GM23338 (cell line): ENCODE measurements around the gene KIAA1328. TPM values are rescaled to one million over a fixed set of nuclear protein-coding genes. Genes with fewer than 3 reads are reported as not detected.

Experiments
- CREB1 ChIP-seq: fragments of 250-450 bp; sonication (Bioruptor Pico); IDR thresholded peaks from 2 replicates; pipeline ENCODE4 v1.5.0; 2020; ENCODE audit warnings: low read depth, mild to moderate bottlenecking, moderate library complexity
- EZH2 ChIP-seq: fragments of 200-600 bp; sonication (generic); IDR thresholded peaks from one replicate; pipeline ENCODE4 v1.8.0; 2017; ENCODE audit warnings: antibody characterized with exemption, mild to moderate bottlenecking, low read depth; ENCODE audit not compliant: unreplicated experiment
- NANOG ChIP-seq: IDR thresholded peaks from 2 replicates; pipeline ENCODE4 v1.6.1; 2016; ENCODE audit warnings: antibody characterized with exemption, borderline replicate concordance
- POLR2AphosphoS5 ChIP-seq: IDR thresholded peaks from 2 replicates; pipeline ENCODE4 v1.6.1; 2016; ENCODE audit warnings: antibody characterized with exemption, low read depth
- REST ChIP-seq: IDR thresholded peaks from one replicate; pipeline ENCODE4 v1.6.1; 2018; ENCODE audit warnings: antibody characterized with exemption; ENCODE audit not compliant: unreplicated experiment
- ZNF114 ChIP-seq: fragments of 250-450 bp; sonication (Bioruptor Pico); IDR thresholded peaks from 2 replicates; pipeline ENCODE4 v1.5.0; 2020; ENCODE audit warnings: mild to moderate bottlenecking, moderate library complexity
- ZNF331 ChIP-seq: fragments of 250-450 bp; sonication (Bioruptor Pico); IDR thresholded peaks from 2 replicates; pipeline ENCODE4 v1.5.0; 2020; ENCODE audit warnings: low read depth, mild to moderate bottlenecking, moderate library complexity
- ZNF462 ChIP-seq: fragments of 250-450 bp; sonication (Bioruptor Pico); IDR thresholded peaks from 2 replicates; pipeline ENCODE4 v1.5.0; 2020; ENCODE audit warnings: mild to moderate bottlenecking, moderate library complexity
- polyA plus RNA-seq: library from polyadenylated mRNA; unstranded; fragments of >200 nt; fragmentation: Nextera tagmentation; extraction: Ambion mirVana; gene quantifications from 2 replicates; pipeline ENCODE4 v1.2.1, GENCODE V29; 2016
- total RNA-seq: library from RNA; depleted of rRNA; stranded (reverse); fragments of >200 nt; shearing (Covaris generic); gene quantifications from 2 replicates; pipeline ENCODE4 v1.2.3, GENCODE V29; 2014

KIAA1328 gene
- total and polyA plus RNA-seq, 2 experiments from 2014 or later: 5.2 to 8.4 TPM

- TF ChIP-seq ZNF462 (no peak), REST (no peak), POLR2AphosphoS5 (no peak), ZNF114 (CRISPR knock-in tag) (no peak), EZH2 (no peak), ZNF331 (CRISPR knock-in tag) (no peak), CREB1 (no peak), NANOG (no peak)
Measured at GRCh38 chr18:37248281-37248680, 419.4 kb downstream of the KIAA1328 start (continued).
